GM18867 (cell line): ENCODE data around the gene EIF3F.
A peak's percentile ranks its signal among the peaks of the same experiment; 100 is the strongest.

Experiments used
- ATAC-seq: cut with Tn5 transposase; IDR thresholded peaks from one replicate; pipeline ENCODE4 v1.9.1; 2021; ENCODE audit warnings: mild to moderate bottlenecking, moderate library complexity; ENCODE audit not compliant: unreplicated experiment

EIF3F gene, protein sequence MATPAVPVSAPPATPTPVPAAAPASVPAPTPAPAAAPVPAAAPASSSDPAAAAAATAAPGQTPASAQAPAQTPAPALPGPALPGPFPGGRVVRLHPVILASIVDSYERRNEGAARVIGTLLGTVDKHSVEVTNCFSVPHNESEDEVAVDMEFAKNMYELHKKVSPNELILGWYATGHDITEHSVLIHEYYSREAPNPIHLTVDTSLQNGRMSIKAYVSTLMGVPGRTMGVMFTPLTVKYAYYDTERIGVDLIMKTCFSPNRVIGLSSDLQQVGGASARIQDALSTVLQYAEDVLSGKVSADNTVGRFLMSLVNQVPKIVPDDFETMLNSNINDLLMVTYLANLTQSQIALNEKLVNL

GRCh38 chr11:7986768-7987559, at the start of gene EIF3F:
Gene EIF3F (plus strand): TSS chr11:7987337. CDS start chr11:7987353, 16 bp downstream.
- ATAC-seq = peak; percentile 94

DNA sequence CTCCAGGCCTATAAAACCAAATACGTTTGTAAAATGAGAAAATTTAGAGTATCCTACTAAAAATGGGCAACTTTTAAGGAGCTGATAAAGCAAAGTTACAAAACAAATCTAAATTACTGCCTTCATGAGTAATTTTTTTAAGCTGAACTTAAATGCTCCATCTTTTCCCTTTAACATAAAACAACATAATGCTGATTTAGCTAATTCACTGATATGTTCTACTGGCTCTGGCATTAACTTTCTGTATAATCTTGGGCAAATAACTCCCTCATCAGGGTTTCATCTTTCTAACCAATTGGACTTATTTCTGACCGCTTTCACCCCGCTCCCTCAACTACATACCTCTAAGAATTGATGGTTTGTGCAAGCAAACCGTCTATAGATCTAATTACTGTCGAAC, 46.0 kb upstream of the EIF3F start:
- ATAC-seq = no peak

DNA sequence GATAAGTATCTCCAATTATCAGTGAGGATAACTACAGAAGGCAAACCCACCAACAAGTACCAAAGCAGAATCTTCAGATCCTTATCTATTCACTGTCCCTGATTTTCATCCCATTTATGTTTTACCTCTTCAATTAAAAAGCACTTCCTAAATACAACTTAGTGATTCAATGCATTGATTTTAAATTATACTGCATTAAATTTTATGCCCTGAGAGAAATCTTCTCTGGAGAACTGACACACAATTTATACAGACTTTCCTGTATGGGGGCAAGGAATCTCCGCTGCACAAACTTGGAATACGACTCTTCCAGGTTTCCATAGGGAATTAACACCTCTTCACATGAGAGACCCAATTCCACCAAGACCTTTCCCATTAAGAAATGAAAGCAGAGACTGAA, 45.5 kb upstream of the EIF3F start, which contains the start of gene OR10A3:
OR10A3 (minus strand) TSS at position 101 of the 400 bp plus-strand sequence. CDS start 2,188 bp downstream, outside the sequence.
- no peak for ATAC-seq

DNA sequence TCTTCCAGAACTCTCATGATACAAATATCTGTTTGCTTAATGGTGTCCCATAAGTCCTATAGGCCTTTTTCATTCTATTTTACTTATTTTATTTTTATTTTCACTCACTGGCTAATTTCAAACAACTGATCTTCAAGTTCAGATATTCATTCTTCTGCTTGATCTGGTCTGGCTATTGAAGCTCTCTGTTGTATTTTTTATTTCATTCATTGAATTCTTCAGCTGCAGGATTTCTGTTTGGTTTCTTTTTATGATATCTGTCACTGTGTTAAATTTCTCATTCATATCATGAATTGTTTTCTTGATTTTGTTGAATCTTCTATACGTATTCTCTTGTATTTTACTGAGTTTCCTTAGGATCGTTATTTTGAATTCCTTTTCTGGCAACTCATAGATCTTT, 43.0 kb upstream of the EIF3F start:
- no peak for ATAC-seq

DNA sequence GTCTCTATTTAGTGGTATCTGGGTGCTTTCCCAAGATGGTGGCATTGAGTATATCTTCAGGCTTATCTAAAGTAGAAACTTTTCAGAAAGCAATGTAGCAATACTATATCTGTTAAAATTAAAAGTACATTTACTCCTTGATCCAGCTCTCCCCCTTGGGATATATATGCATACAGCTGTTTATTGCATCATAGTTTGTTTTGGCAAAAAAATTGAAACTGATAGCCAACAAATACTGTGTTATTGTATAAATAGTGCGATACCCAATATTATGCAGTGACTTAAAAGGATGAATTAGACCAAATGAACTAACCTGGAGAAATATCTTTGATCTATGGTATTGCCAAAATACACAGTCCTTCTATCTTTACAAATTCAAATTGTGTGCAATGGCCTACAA, 37.2 kb upstream of the EIF3F start:
- no peak for ATAC-seq

- no peak for ATAC-seq
Observed at GRCh38 chr11:7955191-7955590, 31.9 kb upstream of the EIF3F start.

DNA sequence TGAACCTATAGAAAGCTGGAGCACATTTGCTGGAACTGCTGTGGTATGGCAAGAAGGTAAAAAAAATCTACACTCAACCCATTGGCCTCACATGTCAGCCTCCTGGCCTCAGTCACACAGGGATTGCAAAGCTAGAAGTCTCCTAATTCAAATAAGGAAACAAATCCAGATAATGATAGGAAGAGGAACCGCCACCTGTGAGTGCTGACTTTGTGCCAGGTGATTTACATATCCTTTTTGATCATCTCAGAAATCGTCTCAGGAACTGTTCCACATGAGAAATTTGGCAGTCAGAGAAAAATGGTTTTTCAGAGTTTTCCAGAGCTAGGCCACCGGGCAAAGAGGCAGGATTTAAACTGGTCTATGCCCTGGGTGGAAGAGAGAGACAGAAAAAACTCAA, 22.9 kb upstream of the EIF3F start:
- ATAC-seq = no peak

- ATAC-seq = no peak
Observed at GRCh38 chr11:7964873-7965272, 22.3 kb upstream of the EIF3F start.

- no peak for ATAC-seq
Observed at GRCh38 chr11:7965386-7965785, 21.8 kb upstream of the EIF3F start, which contains the start of gene NLRP10. Gene NLRP10 (minus strand): TSS chr11:7965447. CDS start chr11:7963495, 1,952 bp downstream.

GRCh38 chr11:7967097-7967496, 20.0 kb upstream of the EIF3F start:
- no peak for ATAC-seq

DNA sequence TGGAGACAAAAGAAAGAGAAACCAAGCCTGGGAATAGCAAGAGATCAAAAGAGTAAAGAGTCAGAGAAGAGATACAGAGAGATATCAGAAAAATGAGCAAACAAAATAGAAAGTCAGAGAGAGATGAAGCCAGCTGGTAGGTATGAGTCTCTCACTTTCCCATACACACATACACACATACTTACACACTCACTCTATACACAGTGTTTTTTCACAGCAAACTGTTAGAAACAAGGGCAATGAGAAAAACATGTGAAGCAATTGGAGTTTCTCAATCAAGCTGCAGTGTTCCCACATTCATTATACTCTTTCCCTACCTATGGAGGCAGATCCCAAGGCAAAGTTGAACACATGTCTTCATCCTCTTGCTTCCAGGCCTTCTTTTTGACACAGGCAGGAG, 19.3 kb upstream of the EIF3F start:
- no peak for ATAC-seq

GRCh38 chr11:7968686-7969085, 18.5 kb upstream of the EIF3F start:
- ATAC-seq = no peak

DNA sequence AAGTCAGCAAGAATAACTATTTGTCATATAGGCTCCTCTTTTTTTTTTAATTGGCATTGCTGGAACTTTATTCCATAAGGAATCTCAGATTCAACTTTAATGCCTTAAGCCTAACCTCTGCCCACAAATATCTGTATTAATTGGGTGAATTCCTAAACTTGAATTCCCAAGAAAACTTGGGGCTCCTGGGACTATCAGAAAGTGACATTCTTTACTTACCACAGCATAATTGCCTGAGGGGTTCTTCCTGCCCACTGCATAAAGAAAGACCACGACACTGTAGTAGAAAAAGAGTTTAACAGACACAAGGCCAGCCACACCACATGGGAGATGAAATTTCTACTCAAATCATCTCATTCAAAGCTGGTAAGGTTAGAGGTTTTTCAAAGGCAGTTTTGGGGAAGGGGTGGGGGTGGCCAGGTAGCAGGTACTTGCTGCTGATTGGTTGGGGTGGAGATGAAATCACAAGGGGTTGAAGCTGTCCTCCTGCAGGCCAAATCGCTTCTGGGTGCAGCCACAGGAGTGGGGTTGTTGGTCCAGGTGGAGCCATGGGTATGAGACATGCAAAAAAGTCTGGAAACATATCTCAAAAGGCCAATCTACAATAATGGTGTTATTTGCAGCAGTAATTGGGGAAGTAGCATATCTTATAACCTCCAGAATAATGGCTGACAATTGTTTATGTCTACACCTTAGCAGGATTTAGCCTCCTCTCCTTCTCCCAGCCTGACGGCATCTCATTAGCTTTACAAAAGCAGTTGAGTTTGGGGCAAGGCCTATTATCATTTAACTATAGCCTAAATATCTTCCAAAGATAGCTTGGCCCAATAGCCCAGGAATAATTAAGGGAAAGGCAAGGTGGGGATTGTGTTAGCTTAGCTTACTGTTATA, 17.1 kb upstream of the EIF3F start:
- no peak for ATAC-seq

- ATAC-seq = no peak
Observed at GRCh38 chr11:7971846-7972245, 15.3 kb upstream of the EIF3F start.

DNA sequence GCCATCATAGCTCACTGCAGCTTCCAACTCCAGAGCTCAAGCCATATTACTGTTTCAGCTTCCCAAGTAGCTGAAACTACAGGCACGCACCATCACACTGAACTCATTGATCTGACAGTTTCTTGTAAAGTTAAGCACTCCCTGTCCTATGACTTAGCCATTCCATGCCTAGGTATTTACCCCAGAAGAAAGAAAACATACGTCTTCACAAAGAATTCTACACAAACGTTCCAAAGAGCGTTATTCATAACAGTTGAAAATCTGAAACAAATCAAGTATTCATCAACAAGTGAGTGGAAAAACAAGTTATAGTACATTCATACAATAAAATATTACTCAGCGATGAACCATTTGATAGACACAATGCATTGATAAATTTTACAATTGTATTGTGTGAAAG, 14.1 kb upstream of the EIF3F start:
- no peak for ATAC-seq

- ATAC-seq = no peak
Observed at GRCh38 chr11:7974668-7975067, 12.5 kb upstream of the EIF3F start.

- ATAC-seq = no peak
Observed at GRCh38 chr11:7977232-7977917, 9.8 kb upstream of the EIF3F start.

DNA sequence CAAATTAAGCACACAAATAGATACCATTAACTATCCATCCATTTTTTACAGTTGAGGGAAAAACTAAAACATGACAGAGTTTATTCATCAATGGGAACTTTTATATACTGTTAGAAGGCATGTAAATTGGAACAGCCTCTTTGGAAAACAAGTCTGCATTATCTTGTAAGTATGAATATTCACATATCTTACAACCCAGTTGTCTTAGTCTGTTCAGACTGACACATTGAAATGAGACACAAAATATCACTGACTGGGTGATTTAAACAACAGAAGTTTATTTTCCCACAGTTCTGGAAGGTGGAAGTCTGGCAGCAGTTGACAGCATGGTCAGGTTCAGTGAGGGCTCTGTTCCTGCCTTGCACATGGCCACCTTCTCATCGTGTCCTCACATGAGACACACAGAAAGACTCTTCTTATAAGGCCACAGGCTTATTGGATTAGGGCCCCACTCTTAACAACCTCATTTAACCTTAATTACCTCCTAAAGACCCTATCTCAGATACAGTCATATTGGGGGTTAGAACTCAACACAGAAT, 5.4 kb upstream of the EIF3F start:
- no peak for ATAC-seq

DNA sequence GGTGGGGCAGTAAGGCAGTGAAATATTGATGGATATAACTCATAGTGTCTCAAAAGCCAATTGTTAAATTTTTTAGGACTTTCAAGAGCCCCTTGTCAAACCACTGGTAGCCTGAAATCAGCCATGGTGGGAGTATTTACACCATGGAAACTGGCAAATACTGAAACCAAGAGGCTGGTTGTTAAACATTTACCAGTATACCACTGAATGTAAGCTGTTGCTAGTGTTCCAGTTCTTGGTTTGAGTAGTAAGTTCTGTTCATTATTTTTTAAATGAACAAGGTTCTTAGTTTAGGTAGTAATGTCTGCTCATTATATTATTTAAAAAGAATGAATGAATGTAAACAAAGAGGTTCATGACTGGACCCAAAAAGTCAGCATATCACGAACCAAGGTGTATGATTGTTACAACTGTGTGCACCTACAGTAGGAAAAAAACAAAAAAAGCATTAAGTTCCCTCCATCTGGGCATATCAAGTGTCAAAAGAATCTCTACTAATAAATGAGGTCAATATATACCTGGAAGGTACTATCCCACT, 4.5 kb upstream of the EIF3F start:
- peak; percentile 33 for ATAC-seq
